HL-60 (cell line): Measurements from ENCODE around the gene ZNF133.

Experiments
- DNase-seq, 2 experiments: peaks; one replicate each; pipeline ENCODE4 v3.0.0-alpha.2; 2010 to 2020; ENCODE audit warnings: low read depth in 1 of 2, low spot score in 1 of 2
- H3K27ac ChIP-seq: fragments of 250-450 bp; sonication (Bioruptor Pico); replicated peaks from 2 replicates; pipeline ENCODE4 v1.5.1; 2020; ENCODE audit warnings: mild to moderate bottlenecking, moderate library complexity
- H3K27me3 ChIP-seq: fragments of 250-450 bp; sonication (Bioruptor Pico); 2 replicates; pipeline ENCODE4 v1.5.1; 2021; ENCODE audit warnings: mild to moderate bottlenecking, moderate library complexity; ENCODE audit not compliant: insufficient read depth, poor library complexity, severe bottlenecking
- H3K4me3 ChIP-seq: replicated peaks from 2 replicates; pipeline ENCODE4 v1.5.1; 2011; ENCODE audit warnings: mild to moderate bottlenecking, control low read depth, low read length; ENCODE audit not compliant: insufficient read depth
- GABPA ChIP-seq: IDR thresholded peaks from 2 replicates; pipeline ENCODE4 v1.6.1; 2012; ENCODE audit warnings: low read depth
- POLR2AphosphoS5 ChIP-seq: IDR thresholded peaks from 2 replicates; pipeline ENCODE4 v1.6.1; 2012; ENCODE audit warnings: low read depth
- SPI1 ChIP-seq: IDR thresholded peaks from 2 replicates; pipeline ENCODE4 v1.6.1; 2012; ENCODE audit warnings: low read depth, mild to moderate bottlenecking, borderline replicate concordance
- TF ChIP-seq, protein P1 (sequence below): IDR thresholded peaks from one replicate; pipeline ENCODE4 v1.5.1; 2011; ENCODE audit warnings: low read length, control low read depth, inconsistent platforms; ENCODE audit not compliant: insufficient read depth
- TF ChIP-seq, protein P2 (sequence below): IDR thresholded peaks from 2 replicates; pipeline ENCODE4 v1.6.1; 2012; ENCODE audit warnings: low read depth; ENCODE audit not compliant: insufficient replicate concordance

The ZNF133 gene

DNA sequence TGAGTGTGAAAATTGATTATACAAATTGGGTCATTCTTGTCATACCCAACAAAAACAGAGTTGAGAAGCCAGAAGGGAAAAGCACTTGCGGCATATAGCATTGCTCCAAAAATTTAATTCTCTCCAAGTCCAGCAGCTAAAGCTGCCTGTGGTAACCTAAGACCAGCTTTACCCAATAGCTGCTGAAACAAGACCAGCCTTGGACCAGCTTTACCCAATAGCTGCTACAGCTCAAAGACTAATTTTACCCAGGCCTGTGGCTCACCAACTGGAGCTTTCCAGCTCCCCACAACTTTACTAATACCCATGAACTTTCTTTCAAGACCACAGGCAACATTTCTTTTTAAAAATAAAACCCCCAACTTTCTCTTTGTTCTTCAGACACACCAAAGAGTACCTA, 32.8 kb upstream of the ZNF133 start:
- DNase-seq, result no peak
- H3K27me3 ChIP-seq, result no peaks in the 10 kb centered on the region
- H3K4me3 ChIP-seq, result no peak overlapping the region
- no peak for TF ChIP-seq GABPA
- no peak for TF ChIP-seq SPI1
- TF ChIP-seq, protein P1, sequence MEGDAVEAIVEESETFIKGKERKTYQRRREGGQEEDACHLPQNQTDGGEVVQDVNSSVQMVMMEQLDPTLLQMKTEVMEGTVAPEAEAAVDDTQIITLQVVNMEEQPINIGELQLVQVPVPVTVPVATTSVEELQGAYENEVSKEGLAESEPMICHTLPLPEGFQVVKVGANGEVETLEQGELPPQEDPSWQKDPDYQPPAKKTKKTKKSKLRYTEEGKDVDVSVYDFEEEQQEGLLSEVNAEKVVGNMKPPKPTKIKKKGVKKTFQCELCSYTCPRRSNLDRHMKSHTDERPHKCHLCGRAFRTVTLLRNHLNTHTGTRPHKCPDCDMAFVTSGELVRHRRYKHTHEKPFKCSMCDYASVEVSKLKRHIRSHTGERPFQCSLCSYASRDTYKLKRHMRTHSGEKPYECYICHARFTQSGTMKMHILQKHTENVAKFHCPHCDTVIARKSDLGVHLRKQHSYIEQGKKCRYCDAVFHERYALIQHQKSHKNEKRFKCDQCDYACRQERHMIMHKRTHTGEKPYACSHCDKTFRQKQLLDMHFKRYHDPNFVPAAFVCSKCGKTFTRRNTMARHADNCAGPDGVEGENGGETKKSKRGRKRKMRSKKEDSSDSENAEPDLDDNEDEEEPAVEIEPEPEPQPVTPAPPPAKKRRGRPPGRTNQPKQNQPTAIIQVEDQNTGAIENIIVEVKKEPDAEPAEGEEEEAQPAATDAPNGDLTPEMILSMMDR, result no peak
- no peak for TF ChIP-seq POLR2AphosphoS5
- TF ChIP-seq, protein P2, sequence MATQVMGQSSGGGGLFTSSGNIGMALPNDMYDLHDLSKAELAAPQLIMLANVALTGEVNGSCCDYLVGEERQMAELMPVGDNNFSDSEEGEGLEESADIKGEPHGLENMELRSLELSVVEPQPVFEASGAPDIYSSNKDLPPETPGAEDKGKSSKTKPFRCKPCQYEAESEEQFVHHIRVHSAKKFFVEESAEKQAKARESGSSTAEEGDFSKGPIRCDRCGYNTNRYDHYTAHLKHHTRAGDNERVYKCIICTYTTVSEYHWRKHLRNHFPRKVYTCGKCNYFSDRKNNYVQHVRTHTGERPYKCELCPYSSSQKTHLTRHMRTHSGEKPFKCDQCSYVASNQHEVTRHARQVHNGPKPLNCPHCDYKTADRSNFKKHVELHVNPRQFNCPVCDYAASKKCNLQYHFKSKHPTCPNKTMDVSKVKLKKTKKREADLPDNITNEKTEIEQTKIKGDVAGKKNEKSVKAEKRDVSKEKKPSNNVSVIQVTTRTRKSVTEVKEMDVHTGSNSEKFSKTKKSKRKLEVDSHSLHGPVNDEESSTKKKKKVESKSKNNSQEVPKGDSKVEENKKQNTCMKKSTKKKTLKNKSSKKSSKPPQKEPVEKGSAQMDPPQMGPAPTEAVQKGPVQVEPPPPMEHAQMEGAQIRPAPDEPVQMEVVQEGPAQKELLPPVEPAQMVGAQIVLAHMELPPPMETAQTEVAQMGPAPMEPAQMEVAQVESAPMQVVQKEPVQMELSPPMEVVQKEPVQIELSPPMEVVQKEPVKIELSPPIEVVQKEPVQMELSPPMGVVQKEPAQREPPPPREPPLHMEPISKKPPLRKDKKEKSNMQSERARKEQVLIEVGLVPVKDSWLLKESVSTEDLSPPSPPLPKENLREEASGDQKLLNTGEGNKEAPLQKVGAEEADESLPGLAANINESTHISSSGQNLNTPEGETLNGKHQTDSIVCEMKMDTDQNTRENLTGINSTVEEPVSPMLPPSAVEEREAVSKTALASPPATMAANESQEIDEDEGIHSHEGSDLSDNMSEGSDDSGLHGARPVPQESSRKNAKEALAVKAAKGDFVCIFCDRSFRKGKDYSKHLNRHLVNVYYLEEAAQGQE, result no peak
- no peak overlapping the region for H3K27ac ChIP-seq

DNA sequence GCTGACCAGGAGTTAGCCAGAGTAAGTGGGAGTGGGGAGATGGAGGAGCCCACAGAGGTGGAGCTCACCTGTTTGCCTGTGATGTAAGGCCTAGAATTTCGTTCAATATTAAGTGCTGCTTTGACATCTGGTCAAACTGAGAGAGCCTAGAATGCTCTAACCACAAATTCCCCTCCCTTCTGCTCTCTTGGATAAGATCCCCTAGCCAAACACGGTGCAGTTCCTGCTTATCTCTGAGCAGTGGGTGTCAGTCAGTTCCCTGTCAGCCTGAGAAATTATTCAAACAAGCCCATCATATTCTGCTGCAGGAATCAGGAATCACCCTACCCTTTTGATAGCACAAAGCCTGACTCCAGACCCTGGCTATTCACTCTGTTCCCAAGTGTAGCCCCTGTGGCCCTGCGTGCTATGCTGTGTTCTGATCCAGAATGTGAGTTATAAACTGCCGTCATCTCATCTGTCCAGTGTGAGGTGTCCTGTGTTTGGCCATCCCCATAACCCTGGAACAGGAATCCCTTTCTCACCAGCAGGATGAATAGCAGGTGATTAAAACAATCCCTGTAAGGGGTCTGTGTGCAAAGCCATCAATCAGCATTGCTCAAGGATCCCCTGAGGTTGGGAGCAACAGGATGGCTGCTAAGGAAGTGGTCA, 31.8 kb upstream of the ZNF133 start:
- Histone ChIP-seq H3K27ac (no peak overlapping the region), H3K4me3 (no peak overlapping the region), H3K27me3 (no peaks in the 10 kb centered on the region)
- TF ChIP-seq, protein P1, result no peak
- TF ChIP-seq GABPA (no peak), POLR2AphosphoS5 (no peak), SPI1 (no peak)
- TF ChIP-seq, protein P2, result no peak
- DNase-seq, result no peak

DNA sequence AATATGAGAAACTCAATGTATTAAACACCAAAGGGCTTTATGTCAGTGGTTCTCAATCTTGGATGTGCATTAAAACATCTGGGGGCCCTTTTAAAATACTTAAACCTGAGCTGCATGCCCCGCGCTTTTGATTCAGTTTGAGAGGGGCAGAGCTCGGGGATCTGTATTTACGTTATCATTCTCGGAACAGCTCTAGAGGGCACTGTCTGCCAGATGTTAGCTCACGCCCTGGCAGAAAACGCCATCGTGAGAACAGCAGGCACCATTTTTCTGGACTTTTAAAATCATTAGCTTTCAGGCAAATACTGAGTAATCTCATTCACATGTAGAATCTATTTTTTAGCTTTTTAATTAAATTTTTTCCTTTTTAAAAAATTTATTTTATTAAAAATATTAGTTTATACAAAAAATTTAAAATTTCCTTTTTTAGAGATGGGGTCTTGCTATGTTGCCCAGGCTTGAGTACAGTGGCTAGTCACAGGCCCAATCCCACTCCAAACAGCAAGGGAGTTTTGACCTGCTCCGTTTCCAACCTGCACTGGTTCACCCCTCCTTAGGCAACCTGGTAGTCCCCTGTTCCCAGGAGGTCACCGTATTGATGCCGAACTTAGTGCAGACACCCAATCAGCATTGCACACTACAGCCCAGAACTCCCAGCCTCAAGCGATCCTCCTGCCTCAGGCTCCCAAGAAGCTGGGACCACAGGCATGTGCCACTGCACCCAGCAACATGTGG, 30.0 kb upstream of the ZNF133 start:
- Histone ChIP-seq H3K27ac (no peak overlapping the region), H3K4me3 (no peak overlapping the region), H3K27me3 (no peaks in the 10 kb centered on the region)
- TF ChIP-seq POLR2AphosphoS5, result no peak
- no peak for TF ChIP-seq GABPA
- TF ChIP-seq, protein P2, result no peak
- TF ChIP-seq SPI1, result no peak
- TF ChIP-seq, protein P1, result no peak
- no peak for DNase-seq
